Stimulated activated CD8-positive, alpha-beta memory T cell treated with anti-CD3 and anti-CD28 coated beads, Interleukin-12 subunit alpha, Interleukin-12 subunit beta, amount 100 ng/mL, for 1 hour (primary cell): Measurements from ENCODE around the gene CENPA.
"Not testable (repeated sequence)": the region's sequence is repeated elsewhere in the genome, so short reads cannot be mapped to it uniquely, and the experiment has no call there.

ENCODE experiments used
- DNase-seq: peaks from one replicate; pipeline ENCODE4 v3.0.0-alpha.2; 2020; ENCODE audit warnings: low read depth

CENPA gene

GRCh38 chr2:26760991-26761390, 24.9 kb upstream of the CENPA start:
- DNase-seq: not testable (repeated sequence)

DNA sequence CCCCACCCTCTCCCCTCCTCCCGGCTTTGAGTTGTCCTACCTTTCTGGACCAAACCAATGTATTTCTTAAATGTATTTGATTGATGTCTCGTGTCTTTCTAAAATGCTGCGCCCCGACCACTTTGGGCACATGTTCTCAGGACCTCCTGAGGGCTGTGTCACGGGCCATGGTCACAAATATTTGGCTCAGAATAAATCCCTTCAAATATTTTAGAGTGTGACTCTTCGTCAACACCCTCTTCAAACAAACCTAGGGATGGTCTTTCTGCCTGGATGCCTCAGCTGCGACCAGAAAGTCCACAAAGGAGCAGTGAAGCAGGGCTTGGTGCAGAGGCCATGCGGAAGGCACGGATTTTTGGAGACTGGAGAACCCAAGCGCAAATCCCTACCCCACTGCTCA, 22.8 kb upstream of the CENPA start:
- no peak for DNase-seq

GRCh38 chr2:26764078-26764887, 21.6 kb upstream of the CENPA start, which contains the start of gene SLC35F6:
SLC35F6 (plus strand) TSS chr2:26764284; CDS start chr2:26764350, 66 bp downstream.
- peak; percentile 63 for DNase-seq

DNA sequence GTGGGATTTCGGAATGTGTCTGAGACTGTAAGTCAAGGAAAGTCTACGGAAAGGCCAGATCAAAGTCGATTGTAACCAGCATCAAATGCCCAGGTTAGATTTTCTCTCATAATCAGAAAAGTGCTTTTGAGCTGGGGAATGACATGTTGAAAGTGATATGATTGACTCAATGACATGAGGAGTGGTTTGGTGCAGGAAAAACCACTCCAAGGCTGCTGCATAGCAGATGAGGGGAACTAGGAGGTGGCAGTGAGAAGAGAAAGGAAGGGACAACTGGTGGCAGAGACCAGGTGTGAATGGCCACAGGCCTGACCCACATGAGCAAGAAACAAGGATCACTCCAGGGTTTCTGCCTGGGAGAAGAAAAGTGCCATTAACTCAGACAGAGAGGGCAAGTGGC, 20.9 kb upstream of the CENPA start:
- DNase-seq: no peak

DNA sequence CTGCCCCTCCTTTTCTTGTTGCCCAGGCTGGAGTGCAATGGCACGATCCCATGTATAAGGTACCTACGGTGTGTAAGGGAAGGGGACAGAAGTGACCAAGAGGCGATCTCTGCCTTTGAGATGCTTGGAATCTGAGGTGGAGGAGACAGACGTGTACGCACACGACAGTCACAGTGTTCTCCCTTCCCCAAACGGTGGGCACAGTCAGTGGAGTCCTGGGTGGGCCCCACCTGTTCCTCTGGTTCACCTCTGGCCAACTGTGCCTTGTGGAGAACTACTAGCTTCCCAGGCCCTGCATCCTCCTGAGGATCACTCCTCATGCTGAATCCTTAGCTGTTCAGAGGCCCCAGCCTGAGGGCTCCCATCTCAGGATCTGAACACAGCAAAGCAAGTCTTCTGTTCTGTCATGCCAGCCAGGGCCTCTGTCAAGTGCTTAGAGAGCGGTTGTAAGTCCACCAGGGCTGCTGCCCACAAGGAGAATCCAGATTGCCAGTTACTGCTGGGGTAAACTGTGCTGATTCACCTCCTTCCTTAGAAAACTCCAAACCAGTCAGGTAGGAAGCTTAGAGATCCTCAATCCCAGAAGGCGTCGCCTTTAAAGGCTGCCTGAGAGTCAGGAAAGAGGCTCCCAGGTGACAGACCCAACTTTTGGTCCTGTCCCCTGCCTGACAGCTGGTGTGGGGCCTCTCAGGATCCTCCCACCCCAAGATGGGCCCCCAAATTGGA, 20.2 kb upstream of the CENPA start:
- no peak for DNase-seq

DNA sequence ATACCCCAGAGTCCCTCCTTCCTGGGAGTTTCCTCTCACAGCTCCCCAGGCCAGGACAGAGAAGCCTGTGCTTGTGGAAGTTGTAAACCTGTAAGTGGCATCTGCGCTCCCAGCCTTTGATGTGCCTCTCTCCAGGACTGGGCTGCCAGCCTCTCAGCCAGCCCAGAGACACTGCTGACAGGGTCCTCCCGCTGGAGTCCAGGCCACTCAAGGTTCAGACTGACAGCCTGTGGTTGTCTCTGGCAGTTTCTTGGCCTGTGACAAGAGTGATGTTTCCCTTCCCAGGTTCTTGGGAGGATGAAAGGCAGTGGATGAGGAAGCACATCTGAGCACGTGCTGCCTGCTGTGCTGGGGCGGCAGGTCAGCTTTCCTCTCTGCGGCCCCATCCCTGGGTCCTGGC, 18.7 kb upstream of the CENPA start:
- DNase-seq: no peak

DNA sequence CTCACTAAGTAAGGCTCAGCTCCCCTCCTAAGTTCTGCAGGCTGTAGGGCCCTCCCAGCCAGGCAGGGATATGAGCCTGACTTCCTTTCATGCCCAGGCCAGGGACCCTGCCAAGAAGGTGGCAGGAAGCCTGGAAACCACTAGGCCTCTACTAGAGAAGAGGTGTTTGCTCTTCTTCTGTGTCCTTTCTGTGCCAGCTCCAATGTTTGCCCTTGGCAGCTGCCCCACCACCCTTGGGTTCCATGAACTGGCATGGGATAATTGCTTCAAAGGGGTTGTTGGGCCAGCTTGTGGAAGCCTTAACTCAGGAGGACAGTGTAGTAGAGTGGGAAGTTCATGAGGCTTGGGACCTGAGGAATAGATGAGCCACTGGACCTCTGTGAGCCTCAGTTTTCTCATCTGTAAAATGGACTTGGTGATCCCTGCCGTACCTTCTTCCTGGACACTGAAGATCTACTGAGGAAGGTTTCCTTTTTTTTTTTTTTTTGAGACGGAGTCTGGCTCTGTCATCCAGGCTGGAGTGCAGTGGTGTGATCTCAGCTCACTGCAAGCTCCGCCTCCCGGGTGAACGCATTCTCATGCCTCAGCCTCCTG, 17.9 kb upstream of the CENPA start:
- DNase-seq: no peak

- no peak for DNase-seq
Observed at GRCh38 chr2:26768759-26769088, 17.1 kb upstream of the CENPA start.

GRCh38 chr2:26769089-26769761, 16.6 kb upstream of the CENPA start:
- no peak for DNase-seq

DNA sequence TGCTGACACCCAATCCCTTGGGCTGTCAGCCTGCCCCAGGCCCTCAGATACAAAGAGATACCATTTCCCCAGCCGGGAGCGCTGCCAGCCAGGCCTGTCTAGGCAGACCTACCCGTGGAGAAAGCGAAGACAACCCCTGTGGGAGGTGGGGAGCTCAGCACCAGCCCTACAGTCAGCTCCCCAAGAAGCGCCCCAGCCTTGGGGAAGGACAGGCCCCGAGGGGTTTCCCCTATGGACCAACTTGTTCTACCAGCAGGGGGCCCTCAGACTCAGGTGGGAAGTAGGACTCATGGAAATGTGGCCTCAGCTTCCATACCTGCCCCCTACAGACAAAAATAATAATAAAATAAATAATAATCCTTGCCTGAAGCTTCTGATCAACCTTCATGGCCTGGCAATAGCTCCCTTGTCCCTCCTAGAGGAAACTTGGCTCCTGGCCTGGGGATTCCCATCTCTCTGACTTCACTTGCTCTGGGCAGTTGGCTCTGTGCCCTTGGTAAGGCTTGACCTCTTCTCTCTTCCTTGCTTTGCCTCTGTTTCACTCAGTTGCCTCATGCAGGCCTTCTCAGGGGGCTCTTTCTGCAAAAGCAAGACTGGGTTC, 14.8 kb upstream of the CENPA start:
- no peak for DNase-seq

DNA sequence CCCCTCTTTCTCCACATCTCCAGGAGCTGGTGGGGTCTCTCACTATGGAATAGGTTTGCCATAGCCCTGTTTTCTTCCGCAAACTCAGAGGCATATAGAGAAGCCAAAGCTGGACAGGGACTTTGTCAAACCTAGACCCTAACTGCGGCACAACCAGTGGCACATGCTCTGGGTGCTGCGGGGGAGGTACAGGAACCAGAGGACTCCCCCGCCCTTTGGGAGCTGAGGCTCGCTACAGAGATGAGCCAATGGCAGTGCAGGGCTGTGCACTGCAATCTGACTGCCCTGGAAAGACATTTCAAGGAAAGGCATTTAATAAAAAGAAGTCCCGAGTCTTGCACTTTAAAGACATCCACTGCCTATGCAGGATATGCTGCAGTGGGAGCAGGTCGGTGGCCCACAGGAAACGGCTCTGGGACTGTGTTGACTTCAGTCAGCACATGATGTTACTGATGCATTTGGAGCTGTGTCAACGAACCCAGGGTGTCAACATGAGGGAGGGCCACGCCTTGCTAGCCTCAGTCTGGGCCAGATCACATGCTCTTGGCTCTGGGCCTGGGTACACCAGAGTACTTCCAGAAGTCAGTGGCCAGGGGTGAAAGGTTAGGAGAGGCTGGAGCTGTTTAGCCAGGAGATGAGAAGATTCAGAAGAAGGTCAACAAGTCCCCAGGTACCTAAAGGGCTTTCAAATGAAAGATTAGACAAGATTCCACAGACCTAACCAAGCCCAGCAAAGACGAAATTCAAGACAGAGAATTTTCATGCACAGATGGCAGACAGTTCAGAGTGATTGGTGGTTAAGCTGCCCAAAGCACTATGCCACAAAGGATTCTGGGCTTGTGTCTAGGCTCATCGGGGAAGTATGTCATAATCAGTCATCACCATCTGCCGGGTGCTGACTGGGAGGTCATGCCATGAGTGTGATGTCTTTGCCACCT, 13.5 kb upstream of the CENPA start:
- no peak for DNase-seq

DNA sequence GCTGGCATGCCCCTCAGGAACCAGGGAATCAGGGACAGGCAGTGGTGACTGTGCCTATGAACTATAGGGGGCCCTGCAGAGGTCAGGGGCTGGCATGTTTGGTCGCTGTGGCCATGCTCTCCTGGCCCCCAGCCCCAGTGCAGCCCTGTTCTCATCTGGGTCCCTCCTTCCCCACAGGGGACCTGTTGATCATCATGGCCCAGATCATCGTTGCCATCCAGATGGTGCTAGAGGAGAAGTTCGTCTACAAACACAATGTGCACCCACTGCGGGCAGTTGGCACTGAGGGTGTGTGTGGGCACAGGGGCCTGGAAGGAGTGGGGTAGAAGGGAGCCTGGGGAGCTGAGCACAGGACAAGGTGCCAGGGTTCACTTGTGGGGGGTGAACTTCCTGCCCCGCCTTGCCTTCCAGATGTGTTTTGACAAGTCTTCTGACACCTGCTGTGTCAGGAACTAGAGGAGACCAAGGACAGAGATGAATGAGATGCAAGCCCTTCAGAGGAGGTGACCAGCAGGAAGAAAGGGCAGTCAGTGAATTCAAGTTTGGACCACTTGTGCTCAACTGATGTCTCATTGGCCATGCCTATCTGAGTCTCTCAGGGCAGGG, 9.6 kb upstream of the CENPA start:
- DNase-seq: no peak

DNA sequence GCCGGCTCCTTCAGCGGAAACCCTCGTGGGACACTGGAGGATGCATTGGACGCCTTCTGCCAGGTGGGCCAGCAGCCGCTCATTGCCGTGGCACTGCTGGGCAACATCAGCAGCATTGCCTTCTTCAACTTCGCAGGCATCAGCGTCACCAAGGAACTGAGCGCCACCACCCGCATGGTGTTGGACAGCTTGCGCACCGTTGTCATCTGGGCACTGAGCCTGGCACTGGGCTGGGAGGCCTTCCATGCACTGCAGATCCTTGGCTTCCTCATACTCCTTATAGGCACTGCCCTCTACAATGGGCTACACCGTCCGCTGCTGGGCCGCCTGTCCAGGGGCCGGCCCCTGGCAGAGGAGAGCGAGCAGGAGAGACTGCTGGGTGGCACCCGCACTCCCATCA, 7.8 kb upstream of the CENPA start:
- no peak for DNase-seq

- no peak for DNase-seq
Observed at GRCh38 chr2:26778507-26778906, 7.3 kb upstream of the CENPA start.

- no peak for DNase-seq
Observed at GRCh38 chr2:26780203-26780760, 5.6 kb upstream of the CENPA start.

- DNase-seq: no peak
Observed at GRCh38 chr2:26782876-26783704, 2.8 kb upstream of the CENPA start.

DNA sequence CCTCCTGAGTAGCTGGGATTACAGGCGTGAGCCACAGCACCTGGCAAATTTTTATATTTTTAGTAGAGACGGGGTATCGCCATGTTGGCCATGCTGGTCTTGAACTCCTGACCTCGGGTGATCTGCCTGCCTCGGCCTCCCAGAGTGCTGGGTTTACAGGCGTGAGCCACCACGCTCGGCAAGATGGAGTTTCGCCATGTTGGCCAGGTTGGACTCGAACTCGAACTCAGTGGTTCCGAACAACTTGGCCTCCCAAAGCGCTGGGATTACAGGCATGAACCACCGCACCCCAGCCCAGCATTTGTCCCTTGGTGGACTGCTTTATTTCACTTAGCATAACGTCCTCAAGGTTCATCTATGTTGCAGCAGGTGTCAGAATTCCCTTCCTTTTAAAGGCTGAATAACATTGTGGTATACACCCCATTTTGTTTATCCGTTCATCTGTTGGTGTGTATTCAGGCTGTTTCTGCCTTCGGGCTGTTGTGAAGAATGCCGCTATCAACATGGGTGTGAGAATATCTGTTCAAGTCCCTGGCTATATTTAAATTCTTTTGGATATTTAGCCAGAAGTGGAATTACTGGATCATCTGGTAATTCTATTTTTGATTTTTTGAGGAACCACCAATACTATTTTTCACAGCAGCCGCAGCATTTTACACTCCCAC, 1.2 kb upstream of the CENPA start:
- no peak for DNase-seq

DNA sequence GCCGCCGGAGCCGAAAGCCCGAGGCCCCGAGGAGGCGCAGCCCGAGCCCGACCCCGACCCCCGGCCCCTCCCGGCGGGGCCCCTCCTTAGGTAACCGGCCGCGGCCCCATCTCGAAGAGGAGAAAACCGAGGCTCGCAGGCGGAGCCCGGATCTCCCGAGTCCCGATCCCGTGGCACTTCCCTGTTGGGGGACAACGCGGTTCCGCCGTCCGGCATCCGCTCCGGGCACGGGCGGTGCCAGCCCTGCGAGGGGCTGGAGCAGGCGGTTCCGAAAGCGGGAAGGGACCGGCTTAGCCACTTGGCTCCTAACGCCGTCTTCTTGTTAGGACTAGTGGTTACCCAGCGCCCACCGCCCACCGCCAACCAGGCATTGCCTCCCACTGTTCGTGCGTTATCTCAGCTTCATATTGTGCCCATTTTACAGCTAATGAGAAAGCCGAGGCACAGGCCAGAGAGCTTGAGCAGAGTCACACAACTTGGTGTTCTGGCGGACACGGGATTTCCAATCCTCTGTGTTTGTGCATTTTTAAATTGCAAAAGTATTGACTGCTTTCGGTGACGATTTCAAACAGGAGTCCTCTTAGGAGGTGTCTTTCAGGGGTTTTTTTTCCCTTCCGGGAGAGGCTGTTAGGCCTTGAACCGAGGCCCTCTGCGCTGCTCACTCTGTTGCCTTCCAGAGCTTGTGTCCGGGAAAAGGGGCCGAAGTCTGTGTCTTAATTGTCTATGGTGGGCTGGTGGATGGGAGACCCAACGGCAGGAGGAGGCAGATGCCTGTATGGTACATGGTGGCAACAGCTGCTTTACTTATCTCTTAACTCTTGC, 562 bp downstream of the CENPA start:
- DNase-seq: no peak
